HFF-Myc (cell line): ENCODE measurements around the gene MAEL.

Experiments used
- DNase-seq: peaks from one replicate; pipeline ENCODE4 v3.0.0-alpha.2; 2011; ENCODE audit warnings: low read depth; ENCODE audit errors: extremely low read depth
- H3K4me3 ChIP-seq: replicated peaks from 2 replicates; pipeline ENCODE4 v1.5.1; 2011; ENCODE audit warnings: low read depth, mild to moderate bottlenecking, control low read depth, low read length
- TF ChIP-seq, protein P1 (sequence below): IDR thresholded peaks from 2 replicates; pipeline ENCODE4 v1.5.1; 2012; ENCODE audit warnings: mild to moderate bottlenecking, low read depth, low read length, control low read depth; ENCODE audit errors: missing control alignments

MAEL gene

DNA sequence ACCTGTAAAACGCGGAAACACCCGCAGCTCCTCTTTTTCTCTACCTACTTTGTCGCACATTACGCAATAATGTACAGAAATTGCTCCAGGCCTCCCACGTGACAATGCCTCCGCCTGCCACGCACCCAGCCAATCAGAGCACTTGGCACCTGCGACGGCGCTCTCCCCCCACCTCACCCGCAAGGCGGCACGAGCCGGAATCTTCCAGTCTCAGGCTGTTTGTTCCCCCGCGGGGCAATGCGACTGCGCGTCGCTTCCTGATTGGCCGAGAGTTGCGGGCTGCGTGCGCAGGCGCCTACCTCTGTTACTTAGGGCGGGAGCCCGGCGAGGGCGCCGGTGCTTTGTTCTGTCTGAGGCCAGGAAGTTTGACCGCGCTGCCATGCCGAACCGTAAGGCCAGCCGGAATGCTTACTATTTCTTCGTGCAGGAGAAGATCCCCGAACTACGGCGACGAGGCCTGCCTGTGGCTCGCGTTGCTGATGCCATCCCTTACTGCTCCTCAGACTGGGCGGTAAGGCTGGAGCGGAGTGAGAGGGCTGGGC, at the start of gene MAEL:
Gene MAEL (plus strand): TSS at position 307 of the 542 bp plus-strand sequence. CDS start 73 bp downstream, at position 380.
- no peak for DNase-seq
- TF ChIP-seq, protein P1, sequence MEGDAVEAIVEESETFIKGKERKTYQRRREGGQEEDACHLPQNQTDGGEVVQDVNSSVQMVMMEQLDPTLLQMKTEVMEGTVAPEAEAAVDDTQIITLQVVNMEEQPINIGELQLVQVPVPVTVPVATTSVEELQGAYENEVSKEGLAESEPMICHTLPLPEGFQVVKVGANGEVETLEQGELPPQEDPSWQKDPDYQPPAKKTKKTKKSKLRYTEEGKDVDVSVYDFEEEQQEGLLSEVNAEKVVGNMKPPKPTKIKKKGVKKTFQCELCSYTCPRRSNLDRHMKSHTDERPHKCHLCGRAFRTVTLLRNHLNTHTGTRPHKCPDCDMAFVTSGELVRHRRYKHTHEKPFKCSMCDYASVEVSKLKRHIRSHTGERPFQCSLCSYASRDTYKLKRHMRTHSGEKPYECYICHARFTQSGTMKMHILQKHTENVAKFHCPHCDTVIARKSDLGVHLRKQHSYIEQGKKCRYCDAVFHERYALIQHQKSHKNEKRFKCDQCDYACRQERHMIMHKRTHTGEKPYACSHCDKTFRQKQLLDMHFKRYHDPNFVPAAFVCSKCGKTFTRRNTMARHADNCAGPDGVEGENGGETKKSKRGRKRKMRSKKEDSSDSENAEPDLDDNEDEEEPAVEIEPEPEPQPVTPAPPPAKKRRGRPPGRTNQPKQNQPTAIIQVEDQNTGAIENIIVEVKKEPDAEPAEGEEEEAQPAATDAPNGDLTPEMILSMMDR, result no peak
- no peak within 1 kb of the TSS for H3K4me3 ChIP-seq

DNA sequence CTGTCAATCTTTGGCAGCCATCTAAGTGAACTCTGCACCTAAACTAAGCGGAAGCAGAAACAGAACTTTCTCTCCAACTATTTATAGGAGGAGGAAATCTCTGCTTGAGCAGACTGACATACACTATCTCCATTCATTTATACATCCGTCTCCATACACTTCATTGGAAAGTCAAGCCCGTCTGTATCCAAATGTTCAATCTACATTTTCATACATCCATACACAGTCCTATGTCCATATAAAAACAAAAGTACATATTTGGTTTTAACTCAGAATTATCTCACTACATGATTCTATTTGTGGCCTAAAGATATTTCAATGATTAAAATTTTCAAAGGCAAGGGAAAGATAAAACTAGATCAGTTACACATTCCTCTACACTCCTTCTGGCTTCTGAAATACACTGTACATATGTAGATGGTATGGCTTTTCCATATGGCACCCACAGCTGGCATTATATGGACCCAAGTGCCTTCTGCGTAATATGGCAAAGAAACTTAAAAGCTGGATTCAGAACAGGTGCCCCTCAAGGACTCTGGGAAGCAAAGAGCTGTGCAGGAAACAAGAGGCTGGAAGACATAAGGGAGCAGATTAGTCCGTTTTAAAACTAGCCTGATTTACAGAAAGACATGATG, 49.2 kb upstream of the MAEL start:
- no peak for DNase-seq
- TF ChIP-seq, protein P1, result no peak
- no peak overlapping the region for H3K4me3 ChIP-seq

DNA sequence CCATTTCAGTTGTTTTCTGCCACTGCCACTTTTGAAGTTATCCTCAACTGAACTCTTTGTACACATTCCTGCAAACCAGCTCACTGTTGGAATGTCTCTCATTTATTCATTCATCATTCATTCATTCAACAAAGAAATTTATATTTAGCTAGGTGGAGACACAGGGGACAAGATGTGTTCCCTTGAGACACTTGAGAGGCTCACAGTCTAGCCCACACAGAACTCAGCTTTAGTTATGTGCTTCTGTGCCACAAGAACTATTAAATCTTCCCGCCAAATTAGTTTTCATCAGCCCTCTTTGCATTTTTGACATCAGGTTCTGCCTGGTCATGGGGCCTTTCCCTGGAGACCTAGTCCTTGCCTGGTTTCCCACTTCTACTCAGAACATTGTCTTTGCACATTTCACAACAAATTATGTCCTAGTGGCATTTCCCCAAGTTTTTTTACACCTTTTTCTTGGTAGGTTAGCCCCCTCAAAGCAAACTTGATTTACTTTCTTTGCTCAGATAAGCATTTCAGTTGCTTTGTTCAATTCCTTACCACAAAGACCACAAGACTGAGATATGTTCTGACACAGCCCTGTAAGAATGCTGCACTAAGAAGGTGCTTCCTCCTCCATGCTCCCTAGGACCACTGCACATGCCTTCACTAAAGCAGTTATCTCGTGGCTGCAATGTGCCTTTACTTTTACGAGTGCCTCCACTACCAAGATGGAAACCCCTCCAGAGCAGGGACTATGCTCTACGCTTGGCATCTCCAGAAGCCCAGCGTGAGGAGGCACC, 44.7 kb upstream of the MAEL start:
- no peak overlapping the region for H3K4me3 ChIP-seq
- TF ChIP-seq, protein P1, result no peak
- DNase-seq, result no peak

DNA sequence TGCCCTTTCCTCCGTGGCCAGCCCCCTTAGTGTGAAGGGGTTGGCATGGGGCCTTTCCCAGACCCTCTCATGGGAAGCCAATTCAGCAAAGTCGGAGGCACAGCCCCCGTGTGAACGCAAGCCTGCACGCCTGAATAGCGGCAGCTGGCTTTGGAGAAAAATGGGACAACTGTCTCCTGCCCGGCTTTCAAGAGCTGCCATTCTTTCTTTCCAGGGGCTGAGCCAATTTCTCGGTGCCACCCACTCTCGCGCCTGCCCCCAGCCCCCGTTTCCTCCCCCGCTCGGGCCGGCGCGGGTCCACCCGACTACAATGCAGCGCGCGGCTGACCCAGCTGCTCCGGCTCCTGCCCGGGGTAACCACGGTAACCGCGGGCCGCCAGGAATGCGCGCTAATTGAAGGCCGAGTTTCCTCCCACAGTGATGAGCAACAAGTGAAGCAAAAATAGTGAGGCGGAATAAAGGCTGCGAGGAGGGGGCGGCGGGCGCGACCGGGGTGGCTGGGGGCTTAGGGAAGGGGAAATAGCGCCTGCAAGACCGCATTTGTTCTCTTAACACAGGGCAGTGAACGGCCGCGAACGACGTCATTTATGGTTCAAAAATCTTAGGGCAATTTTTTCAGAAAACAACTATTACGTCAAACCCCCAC, 41.6 kb upstream of the MAEL start:
- DNase-seq, result no peak
- no peak overlapping the region for H3K4me3 ChIP-seq
- TF ChIP-seq, protein P1, result no peak

- no peak overlapping the region for H3K4me3 ChIP-seq
- DNase-seq, result no peak
- TF ChIP-seq, protein P1, result no peak
These were observed 40.2 kb upstream of the MAEL start for GRCh38 chr1:166948856-166949350.

- no peak for DNase-seq
- H3K4me3 ChIP-seq, result no peak overlapping the region
- TF ChIP-seq, protein P1, result no peak
These were observed 38.9 kb upstream of the MAEL start for GRCh38 chr1:166950156-166950555.
